Measurements from ENCODE around the gene ARSJ. TPM values are rescaled to one million over a fixed set of nuclear protein-coding genes. Genes with fewer than 3 reads are reported as not detected.

ARSJ gene
- total RNA-seq, 1 donor from 2014 or later = 31.7 TPM

- no peak for DNase-seq (ENCODE audit: low read depth)
These were observed 8.0 kb upstream of the ARSJ start for GRCh38 chr4:113987382-113987941.

GRCh38 chr4:113982181-113982580, 2.7 kb upstream of the ARSJ start:
- DNase-seq (ENCODE audit: low read depth) = no peak

- DNase-seq (ENCODE audit: low read depth) = no peak
These were observed 2.1 kb upstream of the ARSJ start for GRCh38 chr4:113981591-113981990.

- DNase-seq (ENCODE audit: low read depth) = no peak
These were observed 613 bp upstream of the ARSJ start for GRCh38 chr4:113979905-113980615.

GRCh38 chr4:113978561-113979147, 793 bp downstream of the ARSJ start:
- DNase-seq (ENCODE audit: low read depth) = no peak

- DNase-seq (ENCODE audit: low read depth) = no peak
These were observed 1.3 kb downstream of the ARSJ start for GRCh38 chr4:113978105-113978504.

- DNase-seq (ENCODE audit: low read depth) = peak; percentile 41
These were observed 2.0 kb downstream of the ARSJ start for GRCh38 chr4:113977526-113977855.

GRCh38 chr4:113976741-113977525, 2.5 kb downstream of the ARSJ start:
- no peak for DNase-seq (ENCODE audit: low read depth)

- DNase-seq (ENCODE audit: low read depth) = no peak
These were observed 3.9 kb downstream of the ARSJ start for GRCh38 chr4:113975578-113975977.

- DNase-seq (ENCODE audit: low read depth) = no peak
These were observed 5.0 kb downstream of the ARSJ start for GRCh38 chr4:113974467-113974866.

GRCh38 chr4:113973345-113973744, 6.1 kb downstream of the ARSJ start:
- DNase-seq (ENCODE audit: low read depth) = no peak

GRCh38 chr4:113972781-113973180, 6.7 kb downstream of the ARSJ start:
- DNase-seq (ENCODE audit: low read depth) = no peak

- peak; percentile 64 for DNase-seq (ENCODE audit: low read depth)
These were observed 7.6 kb downstream of the ARSJ start for GRCh38 chr4:113971706-113972360.

GRCh38 chr4:113969709-113970334, 9.6 kb downstream of the ARSJ start:
- no peak for DNase-seq (ENCODE audit: low read depth)

- no peak for DNase-seq (ENCODE audit: low read depth)
These were observed 11.0 kb downstream of the ARSJ start for GRCh38 chr4:113968473-113968872.

GRCh38 chr4:113967687-113968086, 11.8 kb downstream of the ARSJ start:
- DNase-seq (ENCODE audit: low read depth) = no peak

GRCh38 chr4:113962719-113963265, 16.7 kb downstream of the ARSJ start:
- no peak for DNase-seq (ENCODE audit: low read depth)

GRCh38 chr4:113962016-113962347, 17.5 kb downstream of the ARSJ start:
- DNase-seq (ENCODE audit: low read depth) = no peak

GRCh38 chr4:113960684-113961321, 18.6 kb downstream of the ARSJ start:
- DNase-seq (ENCODE audit: low read depth) = no peak

GRCh38 chr4:113959539-113959937, 19.9 kb downstream of the ARSJ start:
- no peak for DNase-seq (ENCODE audit: low read depth)

All from renal cortical epithelial cell (primary cell).